HG02678 (cell line): ENCODE results near the gene SPEG.

Experiments used
- ATAC-seq: cut with Tn5 transposase; IDR thresholded peaks from one replicate; pipeline ENCODE4 v1.9.1; 2021; ENCODE audit warnings: mild to moderate bottlenecking, moderate library complexity; ENCODE audit not compliant: unreplicated experiment

SPEG gene

DNA sequence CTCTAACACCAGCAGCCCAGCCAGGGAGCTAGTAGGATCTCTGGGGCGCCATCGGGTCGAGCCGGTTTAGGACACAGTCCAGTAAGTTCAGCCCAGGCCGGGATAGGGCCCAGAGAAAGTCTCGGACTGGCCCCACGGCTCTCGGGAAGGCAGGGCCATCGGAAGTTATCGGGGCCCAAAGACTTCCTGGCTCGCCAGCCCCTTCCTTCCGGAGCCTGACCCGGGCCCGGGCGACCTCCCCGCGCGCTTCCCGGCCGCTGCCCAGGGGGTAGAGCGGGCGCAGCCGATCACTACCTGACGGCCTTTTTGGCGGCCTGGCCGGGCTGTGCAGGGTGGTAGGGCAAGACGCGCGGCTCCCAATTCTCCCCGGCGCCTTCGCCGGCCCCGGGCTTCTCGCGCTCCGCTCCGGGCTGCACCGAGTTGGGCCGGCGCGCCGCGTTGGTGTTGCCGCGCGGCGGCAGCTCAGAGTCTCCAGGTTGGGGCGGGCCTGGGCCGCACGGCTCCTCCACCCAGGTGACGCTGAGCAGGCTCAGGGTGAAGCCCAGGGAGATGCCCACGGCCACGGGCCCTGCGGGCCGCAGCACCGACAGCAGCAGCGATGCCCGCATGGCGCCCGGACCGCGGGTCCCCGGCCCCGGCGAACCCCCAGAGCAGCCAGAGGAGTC is 108.4 kb downstream of the SPEG start:
- ATAC-seq: peak; percentile 37

DNA sequence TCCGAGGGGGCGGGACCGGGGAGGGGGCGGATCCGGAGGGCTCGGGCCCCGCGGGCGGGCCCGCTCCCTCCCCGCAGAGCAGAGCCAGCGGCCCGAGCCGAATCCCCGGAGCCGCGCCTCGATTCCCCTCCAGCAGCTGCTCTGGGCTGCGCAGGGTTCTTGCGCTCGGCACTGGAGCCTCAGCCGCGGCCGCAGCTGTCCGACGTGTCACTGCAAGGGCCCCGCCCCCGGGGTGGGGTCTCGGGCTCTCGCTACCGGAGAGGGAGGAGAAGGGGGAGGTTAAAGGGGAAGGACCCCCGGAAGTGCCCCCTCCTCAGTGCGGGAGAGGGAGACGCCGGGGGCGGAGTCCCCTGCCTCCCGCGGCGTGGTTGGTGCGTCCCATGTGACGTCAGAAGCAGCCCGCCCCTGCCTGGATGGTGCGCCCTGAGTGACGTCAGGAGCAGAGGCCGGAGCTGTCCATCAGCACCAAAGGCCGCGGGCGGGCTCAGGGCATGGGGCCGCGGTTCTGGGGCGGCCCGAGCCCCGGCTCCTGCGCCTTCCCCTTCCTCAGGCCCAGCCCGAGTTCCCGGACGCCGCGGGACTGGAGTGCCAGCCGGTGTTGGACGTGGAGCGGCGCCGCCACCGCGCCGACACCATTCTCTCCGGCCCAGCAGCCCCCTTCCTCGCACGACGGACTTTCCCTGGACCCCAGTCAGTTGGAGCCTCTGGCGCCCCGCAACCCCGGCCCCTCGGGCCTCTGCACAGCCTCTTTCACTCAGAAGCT is 109.1 kb downstream of the SPEG start, which contains the start of the genes CHPF and TMEM198:
TSS of gene CHPF (minus strand) at position 214 of the 763 bp plus-strand sequence. CDS start 271 bp downstream, outside the sequence.
TSS of gene TMEM198 (plus strand) at position 433 of the 763 bp plus-strand sequence. CDS start 700 bp downstream, outside the sequence.
- peak; percentile 75 for ATAC-seq

DNA sequence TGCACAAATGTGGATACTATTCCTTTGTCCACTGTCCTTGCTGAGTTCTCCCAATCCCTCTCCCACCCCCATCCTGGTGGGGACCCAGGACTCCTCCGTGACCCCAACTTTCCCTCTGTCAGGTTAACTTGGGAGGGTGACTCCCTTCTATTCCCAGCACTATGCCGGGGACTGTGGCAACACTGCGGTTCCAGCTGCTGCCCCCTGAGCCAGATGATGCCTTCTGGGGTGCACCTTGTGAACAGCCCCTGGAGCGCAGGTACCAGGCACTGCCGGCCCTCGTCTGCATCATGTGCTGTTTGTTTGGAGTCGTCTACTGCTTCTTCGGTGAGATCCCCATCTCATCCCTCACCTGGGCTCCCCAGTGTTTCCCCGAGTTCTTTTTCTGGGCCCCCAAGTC is 109.9 kb downstream of the SPEG start:
- ATAC-seq: no peak

DNA sequence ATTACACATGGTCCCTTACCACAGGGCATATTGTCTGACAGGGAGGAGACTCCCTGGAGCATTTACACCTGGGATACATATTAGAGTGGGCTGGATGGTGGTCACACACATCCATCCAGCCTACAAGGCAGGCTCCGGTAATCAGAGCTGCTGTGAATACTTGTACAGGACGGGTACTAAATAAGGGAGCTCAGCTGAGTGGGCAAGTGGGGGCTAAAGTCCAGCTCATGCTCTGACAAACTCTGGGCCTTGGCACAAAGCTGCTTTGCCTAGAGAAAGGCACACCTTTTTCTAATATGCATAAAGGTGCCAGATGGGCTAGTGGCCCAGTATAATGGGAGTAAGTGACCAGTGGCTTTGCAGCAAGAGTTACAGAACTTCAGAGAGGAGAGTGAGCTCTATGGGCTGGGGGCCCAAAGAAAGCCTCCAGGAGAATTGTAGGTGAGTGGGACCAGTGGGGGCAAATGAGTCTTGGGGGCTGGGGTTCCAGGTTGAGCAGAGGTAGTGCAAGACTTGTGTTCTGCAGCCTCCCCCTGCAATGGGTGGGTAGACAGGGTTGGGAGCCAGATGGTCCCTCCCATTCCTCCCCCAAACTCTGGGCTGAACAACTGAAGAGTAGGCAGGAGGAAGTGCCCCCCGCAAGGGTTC is 110.8 kb downstream of the SPEG start:
- no peak for ATAC-seq

DNA sequence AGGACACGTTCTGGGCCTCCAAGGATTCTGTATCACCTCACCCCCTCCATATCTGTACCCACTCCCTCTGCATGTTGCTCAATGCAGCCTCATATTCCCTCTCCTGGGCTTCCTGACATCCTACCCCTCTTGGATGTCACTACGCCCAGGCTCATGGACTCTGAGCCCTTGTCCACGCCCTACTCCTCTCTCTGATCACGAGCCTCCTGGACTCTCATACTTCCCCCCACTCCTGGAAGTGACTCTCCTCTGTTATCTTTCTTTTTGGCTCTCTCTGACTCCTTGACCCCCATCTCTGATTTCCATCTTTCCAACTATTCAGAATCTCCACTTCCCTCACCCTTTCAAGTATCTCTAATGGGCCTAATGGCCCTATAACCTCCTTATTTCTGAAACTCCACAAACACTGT is 111.3 kb downstream of the SPEG start:
- ATAC-seq: no peak

DNA sequence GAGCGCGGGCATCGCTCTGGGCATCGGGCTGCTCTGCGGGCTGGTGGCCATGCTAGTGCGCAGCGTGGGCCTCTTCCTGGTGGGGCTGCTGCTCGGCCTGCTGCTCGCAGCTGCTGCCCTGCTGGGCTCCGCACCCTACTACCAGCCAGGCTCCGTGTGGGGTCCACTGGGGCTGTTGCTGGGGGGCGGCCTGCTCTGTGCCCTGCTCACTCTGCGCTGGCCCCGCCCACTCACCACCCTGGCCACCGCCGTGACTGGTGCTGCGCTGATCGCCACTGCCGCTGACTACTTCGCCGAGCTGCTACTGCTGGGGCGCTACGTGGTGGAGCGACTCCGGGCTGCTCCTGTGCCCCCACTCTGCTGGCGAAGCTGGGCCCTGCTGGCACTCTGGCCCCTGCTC is 113.0 kb downstream of the SPEG start:
- ATAC-seq: no peak
